NB4 (cell line): ENCODE measurements around the gene THADA.

Experiments used
- DNase-seq: peaks from one replicate; pipeline ENCODE4 v3.0.0; 2010; ENCODE audit warnings: low read depth
- H3K4me3 ChIP-seq: one replicate; pipeline ENCODE4 v1.5.1; 2011; ENCODE audit warnings: mild to moderate bottlenecking, low read depth, low read length, moderate library complexity
- MYC ChIP-seq: IDR thresholded peaks from 2 replicates; pipeline ENCODE4 v1.6.1; 2011; ENCODE audit warnings: low read depth, low read length
- POLR2A ChIP-seq: IDR thresholded peaks from 2 replicates; pipeline ENCODE4 v1.6.1; 2011; ENCODE audit warnings: mild to moderate bottlenecking; ENCODE audit not compliant: insufficient read length; ENCODE audit errors: extremely low read depth
- TF ChIP-seq, protein P1 (sequence below): IDR thresholded peaks from one replicate; pipeline ENCODE4 v1.5.1; 2012; ENCODE audit warnings: low read depth, low read length
- TF ChIP-seq, protein P2 (sequence below): IDR thresholded peaks from 2 replicates; pipeline ENCODE4 v1.6.1; 2011; ENCODE audit warnings: low read depth, low read length

The THADA gene

DNA sequence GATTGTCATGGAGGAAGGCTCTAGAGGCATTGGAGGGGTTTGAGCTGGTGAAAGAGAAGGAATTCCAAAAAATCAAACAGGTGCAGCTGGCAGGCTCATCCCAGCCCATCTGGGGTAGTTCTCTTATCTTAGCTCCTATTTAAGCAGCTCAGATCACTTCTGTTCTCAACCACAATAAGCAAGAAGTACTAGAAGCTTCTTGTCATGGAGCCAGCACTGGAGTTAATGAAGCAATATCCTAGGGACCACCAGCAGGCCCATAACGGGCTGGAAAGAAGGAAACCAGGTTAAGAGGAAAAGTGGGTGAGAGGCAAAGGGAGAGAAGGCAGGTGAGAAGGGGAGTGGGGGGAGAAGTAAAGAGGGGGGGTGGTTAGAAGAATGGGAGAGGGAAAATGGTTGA lies 268.7 kb downstream of the THADA start:
- H3K4me3 ChIP-seq: no peak overlapping the region
- TF ChIP-seq, protein P1, sequence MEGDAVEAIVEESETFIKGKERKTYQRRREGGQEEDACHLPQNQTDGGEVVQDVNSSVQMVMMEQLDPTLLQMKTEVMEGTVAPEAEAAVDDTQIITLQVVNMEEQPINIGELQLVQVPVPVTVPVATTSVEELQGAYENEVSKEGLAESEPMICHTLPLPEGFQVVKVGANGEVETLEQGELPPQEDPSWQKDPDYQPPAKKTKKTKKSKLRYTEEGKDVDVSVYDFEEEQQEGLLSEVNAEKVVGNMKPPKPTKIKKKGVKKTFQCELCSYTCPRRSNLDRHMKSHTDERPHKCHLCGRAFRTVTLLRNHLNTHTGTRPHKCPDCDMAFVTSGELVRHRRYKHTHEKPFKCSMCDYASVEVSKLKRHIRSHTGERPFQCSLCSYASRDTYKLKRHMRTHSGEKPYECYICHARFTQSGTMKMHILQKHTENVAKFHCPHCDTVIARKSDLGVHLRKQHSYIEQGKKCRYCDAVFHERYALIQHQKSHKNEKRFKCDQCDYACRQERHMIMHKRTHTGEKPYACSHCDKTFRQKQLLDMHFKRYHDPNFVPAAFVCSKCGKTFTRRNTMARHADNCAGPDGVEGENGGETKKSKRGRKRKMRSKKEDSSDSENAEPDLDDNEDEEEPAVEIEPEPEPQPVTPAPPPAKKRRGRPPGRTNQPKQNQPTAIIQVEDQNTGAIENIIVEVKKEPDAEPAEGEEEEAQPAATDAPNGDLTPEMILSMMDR: no peak
- TF ChIP-seq POLR2A: no peak
- TF ChIP-seq, protein P2, sequence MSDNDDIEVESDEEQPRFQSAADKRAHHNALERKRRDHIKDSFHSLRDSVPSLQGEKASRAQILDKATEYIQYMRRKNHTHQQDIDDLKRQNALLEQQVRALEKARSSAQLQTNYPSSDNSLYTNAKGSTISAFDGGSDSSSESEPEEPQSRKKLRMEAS: no peak
- TF ChIP-seq MYC: no peak
- no peak for DNase-seq

GRCh38 chr2:43326101-43326825 lies 269.6 kb downstream of the THADA start:
- TF ChIP-seq, protein P1: no peak
- no peak for TF ChIP-seq POLR2A
- TF ChIP-seq MYC: no peak
- TF ChIP-seq, protein P2: no peak
- DNase-seq: peak; percentile 67
- no peak overlapping the region for H3K4me3 ChIP-seq

GRCh38 chr2:43325107-43325811 lies 270.6 kb downstream of the THADA start:
- no peak for DNase-seq
- H3K4me3 ChIP-seq: no peak overlapping the region
- no peak for TF ChIP-seq POLR2A
- TF ChIP-seq, protein P2: no peak
- TF ChIP-seq, protein P1: no peak
- TF ChIP-seq MYC: no peak

GRCh38 chr2:43324259-43325106 lies 271.4 kb downstream of the THADA start:
- no peak overlapping the region for H3K4me3 ChIP-seq
- no peak for DNase-seq
- no peak for TF ChIP-seq POLR2A
- TF ChIP-seq, protein P1: no peak
- no peak for TF ChIP-seq MYC
- TF ChIP-seq, protein P2: no peak

- TF ChIP-seq, protein P2: no peak
- no peak for TF ChIP-seq MYC
- TF ChIP-seq, protein P1: no peak
- TF ChIP-seq POLR2A: no peak
- no peak overlapping the region for H3K4me3 ChIP-seq
- no peak for DNase-seq
Measured at GRCh38 chr2:43323857-43324256, 272.0 kb downstream of the THADA start.
